ENCODE measurements around the gene GCAT. TPM values are rescaled to one million over a fixed set of nuclear protein-coding genes. Genes with fewer than 3 reads are reported as not detected.

GCAT gene
- polyA plus RNA-seq, 3 donors, result 0.56 to 1.9 (median 1.1) TPM

- Histone ChIP-seq H3K4me1 (ENCODE audit: control insufficient read depth in 1 of 2, insufficient read depth in 2 of 2, low read length in 2 of 2) (no peaks in the 10 kb centered on the region), H3K9ac (ENCODE audit: insufficient read depth, low read length, poor library complexity, severe bottlenecking) (no peak overlapping the region), H3K36me3 (replicated peaks in 1 of 2; ENCODE audit: control insufficient read depth in 1 of 2, insufficient read depth in 2 of 2, low read length in 2 of 2) (peaks cover 43 to 63% of the 10 kb centered on the region in 2 donors), H3K27me3 (ENCODE audit: control insufficient read depth in 2 of 2, insufficient read depth in 2 of 2, low read length in 2 of 2) (no peaks in the 10 kb centered on the region), H3K79me2 (ENCODE audit: insufficient read depth, low read length) (no peaks in the 10 kb centered on the region), H3K4me2 (replicated peaks; ENCODE audit: extremely low read depth, low read length, poor library complexity, severe bottlenecking) (no peak overlapping the region), H3K9me3 (replicated peaks in 1 of 2; ENCODE audit: control insufficient read depth in 1 of 2, insufficient read depth in 1 of 2, low read length in 2 of 2) (no peaks in the 10 kb centered on the region), H3K4me3 (replicated peaks in 1 of 3; ENCODE audit: low read depth in 2 of 3, low read length in 3 of 3) (no peak overlapping the region), H2AFZ (ENCODE audit: insufficient read depth, low read depth, low read length, poor library complexity, severe bottlenecking) (no peak overlapping the region), H4K20me1 (ENCODE audit: insufficient read depth, low read length) (no peaks in the 10 kb centered on the region), H3K27ac (ENCODE audit: low read depth in 1 of 2, low read length in 2 of 2) (no peak overlapping the region)
- 98% methylated on average over 14 of the region's 16 CpGs for WGBS (ENCODE audit: insufficient coverage)
- intact Hi-C loops (cut with micrococcal nuclease), result no loop called here
- TF ChIP-seq, protein P1, sequence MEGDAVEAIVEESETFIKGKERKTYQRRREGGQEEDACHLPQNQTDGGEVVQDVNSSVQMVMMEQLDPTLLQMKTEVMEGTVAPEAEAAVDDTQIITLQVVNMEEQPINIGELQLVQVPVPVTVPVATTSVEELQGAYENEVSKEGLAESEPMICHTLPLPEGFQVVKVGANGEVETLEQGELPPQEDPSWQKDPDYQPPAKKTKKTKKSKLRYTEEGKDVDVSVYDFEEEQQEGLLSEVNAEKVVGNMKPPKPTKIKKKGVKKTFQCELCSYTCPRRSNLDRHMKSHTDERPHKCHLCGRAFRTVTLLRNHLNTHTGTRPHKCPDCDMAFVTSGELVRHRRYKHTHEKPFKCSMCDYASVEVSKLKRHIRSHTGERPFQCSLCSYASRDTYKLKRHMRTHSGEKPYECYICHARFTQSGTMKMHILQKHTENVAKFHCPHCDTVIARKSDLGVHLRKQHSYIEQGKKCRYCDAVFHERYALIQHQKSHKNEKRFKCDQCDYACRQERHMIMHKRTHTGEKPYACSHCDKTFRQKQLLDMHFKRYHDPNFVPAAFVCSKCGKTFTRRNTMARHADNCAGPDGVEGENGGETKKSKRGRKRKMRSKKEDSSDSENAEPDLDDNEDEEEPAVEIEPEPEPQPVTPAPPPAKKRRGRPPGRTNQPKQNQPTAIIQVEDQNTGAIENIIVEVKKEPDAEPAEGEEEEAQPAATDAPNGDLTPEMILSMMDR (IDR thresholded peaks at IDR 0.05), result no peak
- DNase-seq, result no peak
- Mint-ChIP-seq H3K4me3 (no peak overlapping the region), H3K27me3 (ENCODE audit: low read depth in 3 of 3) (no peaks in the 10 kb centered on the region), H3K36me3 (peaks cover 58 to 72% of the 10 kb centered on the region in 2 donors), H3K9me3 (no peaks in the 10 kb centered on the region), H3K27ac (peak overlapping the region in 1 of 7 donors; percentile 35), H3K4me1 (no peaks in the 10 kb centered on the region)
Observed at GRCh38 chr22:37832022-37832857, 24.5 kb downstream of the GCAT start.

- Mint-ChIP-seq H3K4me1 (peaks cover 19% of the 10 kb centered on the region), H3K4me3 (no peak overlapping the region), H3K9me3 (peaks cover 0 to 5% (median 3%) of the 10 kb centered on the region in 7 donors), H3K36me3 (peaks cover 15 to 29% of the 10 kb centered on the region in 2 donors), H3K27ac (no peak overlapping the region), H3K27me3 (ENCODE audit: low read depth in 3 of 3) (no peaks in the 10 kb centered on the region)
- Histone ChIP-seq H3K9me3 (replicated peaks in 1 of 2; ENCODE audit: control insufficient read depth in 1 of 2, insufficient read depth in 1 of 2, low read length in 2 of 2) (no peaks in the 10 kb centered on the region), H3K27ac (ENCODE audit: low read depth in 1 of 2, low read length in 2 of 2) (no peak overlapping the region), H3K79me2 (ENCODE audit: insufficient read depth, low read length) (peaks cover 24% of the 10 kb centered on the region), H4K20me1 (ENCODE audit: insufficient read depth, low read length) (no peaks in the 10 kb centered on the region), H3K4me3 (replicated peaks in 1 of 3; ENCODE audit: low read depth in 2 of 3, low read length in 3 of 3) (peak overlapping the region in 1 of 3 experiments; percentile 87), H3K36me3 (replicated peaks in 1 of 2; ENCODE audit: control insufficient read depth in 1 of 2, insufficient read depth in 2 of 2, low read length in 2 of 2) (peaks cover 21 to 27% of the 10 kb centered on the region in 2 donors), H3K9ac (ENCODE audit: insufficient read depth, low read length, poor library complexity, severe bottlenecking) (no peak overlapping the region), H2AFZ (ENCODE audit: insufficient read depth, low read depth, low read length, poor library complexity, severe bottlenecking) (no peak overlapping the region), H3K4me2 (replicated peaks; ENCODE audit: extremely low read depth, low read length, poor library complexity, severe bottlenecking) (no peak overlapping the region), H3K4me1 (ENCODE audit: control insufficient read depth in 1 of 2, insufficient read depth in 2 of 2, low read length in 2 of 2) (peaks cover 13 to 14% of the 10 kb centered on the region in 2 donors), H3K27me3 (ENCODE audit: control insufficient read depth in 2 of 2, insufficient read depth in 2 of 2, low read length in 2 of 2) (no peaks in the 10 kb centered on the region)
- intact Hi-C loops (cut with micrococcal nuclease), result loop anchor here (10.0 kb wide), 2 partner anchors 97 to 167 kb away; partner anchors contain the start of gene LGALS1 (in 1 of the 2)
- 84% methylated on average over 8 of the region's 10 CpGs for WGBS (ENCODE audit: insufficient coverage)
- TF ChIP-seq, protein P1 (IDR thresholded peaks at IDR 0.05), result no peak
- no peak for DNase-seq
Observed at GRCh38 chr22:37842015-37842793, 34.5 kb downstream of the GCAT start.
